Measurements from ENCODE around the gene PARP9. TPM values are rescaled to one million over a fixed set of nuclear protein-coding genes. Genes with fewer than 3 reads are reported as not detected.

Gene PARP9
- total and polyA plus RNA-seq, 2 of the 13 experiments (the other 11 are each of a cell fraction or from before 2014, with no cell fraction given) = 6.5 to 10.6 TPM

DNA sequence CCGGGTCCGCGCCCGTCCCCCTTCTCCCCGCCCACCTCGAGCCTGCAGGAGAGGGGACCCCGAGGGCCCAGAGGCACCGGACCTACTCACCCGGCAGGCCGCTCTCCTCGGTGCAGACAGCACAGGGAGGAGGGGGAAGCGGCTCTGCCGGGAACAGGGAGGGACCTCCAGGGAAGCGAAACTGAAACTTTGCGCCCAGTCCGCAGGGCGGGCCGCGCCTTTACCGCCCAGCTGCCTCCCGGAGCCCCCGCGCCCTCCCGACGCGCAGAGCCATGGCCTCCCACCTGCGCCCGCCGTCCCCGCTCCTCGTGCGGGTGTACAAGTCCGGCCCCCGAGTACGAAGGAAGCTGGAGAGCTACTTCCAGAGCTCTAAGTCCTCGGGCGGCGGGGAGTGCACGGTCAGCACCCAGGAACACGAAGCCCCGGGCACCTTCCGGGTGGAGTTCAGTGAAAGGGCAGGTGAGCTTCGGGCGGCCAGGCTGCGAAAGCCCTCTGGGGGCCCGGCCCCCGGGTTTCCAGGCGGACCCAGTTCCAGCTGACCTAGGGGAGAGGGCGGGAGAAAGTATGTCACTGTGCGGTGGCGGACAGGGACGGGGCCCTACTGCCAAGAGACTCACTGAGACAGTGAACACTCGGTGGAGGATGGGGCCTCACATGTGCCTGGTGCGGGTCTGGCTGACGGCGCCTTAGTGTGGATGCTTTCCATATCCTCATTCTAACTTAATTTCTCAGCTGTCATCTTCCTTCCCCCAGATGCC is at the start of gene PARP9, which contains the start of gene DTX3L (continued):
- TF ChIP-seq KDM5B (CRISPR knock-in tag; IDR thresholded peaks at IDR 0.05; ENCODE audit: borderline replicate concordance) = peak; percentile 92
- no peak for TF ChIP-seq NCOA1 (CRISPR knock-in tag; IDR thresholded peaks at IDR 0.05)
- no peak for TF ChIP-seq ZNF530 (CRISPR knock-in tag; IDR thresholded peaks at IDR 0.05; ENCODE audit: low read depth)
- TF ChIP-seq PRMT3 (CRISPR knock-in tag; IDR thresholded peaks at IDR 0.05; ENCODE audit: borderline replicate concordance, low read depth) = no peak
- peak; percentile 85 for TF ChIP-seq ZNF788 (CRISPR knock-in tag; IDR thresholded peaks at IDR 0.05; ENCODE audit: borderline replicate concordance)
- TF ChIP-seq, protein P1, sequence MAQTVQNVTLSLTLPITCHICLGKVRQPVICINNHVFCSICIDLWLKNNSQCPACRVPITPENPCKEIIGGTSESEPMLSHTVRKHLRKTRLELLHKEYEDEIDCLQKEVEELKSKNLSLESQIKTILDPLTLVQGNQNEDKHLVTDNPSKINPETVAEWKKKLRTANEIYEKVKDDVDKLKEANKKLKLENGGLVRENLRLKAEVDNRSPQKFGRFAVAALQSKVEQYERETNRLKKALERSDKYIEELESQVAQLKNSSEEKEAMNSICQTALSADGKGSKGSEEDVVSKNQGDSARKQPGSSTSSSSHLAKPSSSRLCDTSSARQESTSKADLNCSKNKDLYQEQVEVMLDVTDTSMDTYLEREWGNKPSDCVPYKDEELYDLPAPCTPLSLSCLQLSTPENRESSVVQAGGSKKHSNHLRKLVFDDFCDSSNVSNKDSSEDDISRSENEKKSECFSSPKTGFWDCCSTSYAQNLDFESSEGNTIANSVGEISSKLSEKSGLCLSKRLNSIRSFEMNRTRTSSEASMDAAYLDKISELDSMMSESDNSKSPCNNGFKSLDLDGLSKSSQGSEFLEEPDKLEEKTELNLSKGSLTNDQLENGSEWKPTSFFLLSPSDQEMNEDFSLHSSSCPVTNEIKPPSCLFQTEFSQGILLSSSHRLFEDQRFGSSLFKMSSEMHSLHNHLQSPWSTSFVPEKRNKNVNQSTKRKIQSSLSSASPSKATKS (CRISPR knock-in tag; IDR thresholded peaks at IDR 0.05) = no peak
- no peak for TF ChIP-seq ZNF335 (CRISPR knock-in tag; IDR thresholded peaks at IDR 0.05)
- no peak for TF ChIP-seq KDM1A (CRISPR knock-in tag; IDR thresholded peaks at IDR 0.05)
- TF ChIP-seq SIN3A (IDR thresholded peaks at IDR 0.05; ENCODE audit: borderline replicate concordance, low read depth, low read length) = peak; percentile 87; the same call in 1 of the 2 replicates
- TF ChIP-seq, protein P2, sequence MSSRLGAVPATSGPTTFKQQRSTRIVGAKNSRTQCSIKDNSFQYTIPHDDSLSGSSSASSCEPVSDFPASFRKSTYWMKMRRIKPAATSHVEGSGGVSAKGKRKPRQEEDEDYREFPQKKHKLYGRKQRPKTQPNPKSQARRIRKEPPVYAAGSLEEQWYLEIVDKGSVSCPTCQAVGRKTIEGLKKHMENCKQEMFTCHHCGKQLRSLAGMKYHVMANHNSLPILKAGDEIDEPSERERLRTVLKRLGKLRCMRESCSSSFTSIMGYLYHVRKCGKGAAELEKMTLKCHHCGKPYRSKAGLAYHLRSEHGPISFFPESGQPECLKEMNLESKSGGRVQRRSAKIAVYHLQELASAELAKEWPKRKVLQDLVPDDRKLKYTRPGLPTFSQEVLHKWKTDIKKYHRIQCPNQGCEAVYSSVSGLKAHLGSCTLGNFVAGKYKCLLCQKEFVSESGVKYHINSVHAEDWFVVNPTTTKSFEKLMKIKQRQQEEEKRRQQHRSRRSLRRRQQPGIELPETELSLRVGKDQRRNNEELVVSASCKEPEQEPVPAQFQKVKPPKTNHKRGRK (CRISPR knock-in tag; IDR thresholded peaks at IDR 0.05) = no peak
- no peak; the same call in 1 of the 2 replicates for TF ChIP-seq KLF12 (CRISPR knock-in tag; IDR thresholded peaks at IDR 0.05; ENCODE audit: borderline replicate concordance)
- peak; percentile 99 for TF ChIP-seq ASH2L (IDR thresholded peaks at IDR 0.05; ENCODE audit: insufficient read length, low read depth, low read length)
- TF ChIP-seq, protein P3, sequence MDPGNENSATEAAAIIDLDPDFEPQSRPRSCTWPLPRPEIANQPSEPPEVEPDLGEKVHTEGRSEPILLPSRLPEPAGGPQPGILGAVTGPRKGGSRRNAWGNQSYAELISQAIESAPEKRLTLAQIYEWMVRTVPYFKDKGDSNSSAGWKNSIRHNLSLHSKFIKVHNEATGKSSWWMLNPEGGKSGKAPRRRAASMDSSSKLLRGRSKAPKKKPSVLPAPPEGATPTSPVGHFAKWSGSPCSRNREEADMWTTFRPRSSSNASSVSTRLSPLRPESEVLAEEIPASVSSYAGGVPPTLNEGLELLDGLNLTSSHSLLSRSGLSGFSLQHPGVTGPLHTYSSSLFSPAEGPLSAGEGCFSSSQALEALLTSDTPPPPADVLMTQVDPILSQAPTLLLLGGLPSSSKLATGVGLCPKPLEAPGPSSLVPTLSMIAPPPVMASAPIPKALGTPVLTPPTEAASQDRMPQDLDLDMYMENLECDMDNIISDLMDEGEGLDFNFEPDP (CRISPR knock-in tag; conservative IDR thresholded peaks at IDR 0.05) = no peak
- no peak for TF ChIP-seq MEF2D (CRISPR knock-in tag; IDR thresholded peaks at IDR 0.05)
- peak; percentile 64; the same call in 1 of the 2 replicates for TF ChIP-seq KDM3A (CRISPR knock-in tag; IDR thresholded peaks at IDR 0.05; ENCODE audit: low read depth)
- 0 out of 2 replicates have a peak, but pooled peaks have one; percentile 35 for TF ChIP-seq ZNF251 (CRISPR knock-in tag; IDR thresholded peaks at IDR 0.05)
- TF ChIP-seq, protein P4, sequence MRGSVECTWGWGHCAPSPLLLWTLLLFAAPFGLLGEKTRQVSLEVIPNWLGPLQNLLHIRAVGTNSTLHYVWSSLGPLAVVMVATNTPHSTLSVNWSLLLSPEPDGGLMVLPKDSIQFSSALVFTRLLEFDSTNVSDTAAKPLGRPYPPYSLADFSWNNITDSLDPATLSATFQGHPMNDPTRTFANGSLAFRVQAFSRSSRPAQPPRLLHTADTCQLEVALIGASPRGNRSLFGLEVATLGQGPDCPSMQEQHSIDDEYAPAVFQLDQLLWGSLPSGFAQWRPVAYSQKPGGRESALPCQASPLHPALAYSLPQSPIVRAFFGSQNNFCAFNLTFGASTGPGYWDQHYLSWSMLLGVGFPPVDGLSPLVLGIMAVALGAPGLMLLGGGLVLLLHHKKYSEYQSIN (CRISPR knock-in tag; IDR thresholded peaks at IDR 0.05; ENCODE audit: borderline replicate concordance) = no peak
- TF ChIP-seq, protein P5, sequence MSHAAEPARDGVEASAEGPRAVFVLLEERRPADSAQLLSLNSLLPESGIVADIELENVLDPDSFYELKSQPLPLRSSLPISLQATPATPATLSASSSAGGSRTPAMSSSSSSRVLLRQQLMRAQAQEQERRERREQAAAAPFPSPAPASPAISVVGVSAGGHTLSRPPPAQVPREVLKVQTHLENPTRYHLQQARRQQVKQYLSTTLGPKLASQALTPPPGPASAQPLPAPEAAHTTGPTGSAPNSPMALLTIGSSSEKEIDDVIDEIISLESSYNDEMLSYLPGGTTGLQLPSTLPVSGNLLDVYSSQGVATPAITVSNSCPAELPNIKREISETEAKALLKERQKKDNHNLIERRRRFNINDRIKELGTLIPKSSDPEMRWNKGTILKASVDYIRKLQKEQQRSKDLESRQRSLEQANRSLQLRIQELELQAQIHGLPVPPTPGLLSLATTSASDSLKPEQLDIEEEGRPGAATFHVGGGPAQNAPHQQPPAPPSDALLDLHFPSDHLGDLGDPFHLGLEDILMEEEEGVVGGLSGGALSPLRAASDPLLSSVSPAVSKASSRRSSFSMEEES (CRISPR knock-in tag; IDR thresholded peaks at IDR 0.05) = no peak
- TF ChIP-seq DPF2 (CRISPR knock-in tag; IDR thresholded peaks at IDR 0.05; ENCODE audit: borderline replicate concordance, low read depth) = no peak
- TF ChIP-seq NFE2L2 (IDR thresholded peaks at IDR 0.05; ENCODE audit: low read length) = no peak
